Eye (tissue), 1 donor: ENCODE results near the gene GPER1.
"Not testable (repeated sequence)": the region's sequence is repeated elsewhere in the genome, so short reads cannot be mapped to it uniquely, and the experiment has no call there.

Source experiments
- DNase-seq: peaks from one replicate; pipeline ENCODE4 v3.0.0-alpha.2; 2015

GPER1 gene

GRCh38 chr7:1123715-1124114 is 35.8 kb downstream of the GPER1 start:
- DNase-seq: peak; percentile 82

DNA sequence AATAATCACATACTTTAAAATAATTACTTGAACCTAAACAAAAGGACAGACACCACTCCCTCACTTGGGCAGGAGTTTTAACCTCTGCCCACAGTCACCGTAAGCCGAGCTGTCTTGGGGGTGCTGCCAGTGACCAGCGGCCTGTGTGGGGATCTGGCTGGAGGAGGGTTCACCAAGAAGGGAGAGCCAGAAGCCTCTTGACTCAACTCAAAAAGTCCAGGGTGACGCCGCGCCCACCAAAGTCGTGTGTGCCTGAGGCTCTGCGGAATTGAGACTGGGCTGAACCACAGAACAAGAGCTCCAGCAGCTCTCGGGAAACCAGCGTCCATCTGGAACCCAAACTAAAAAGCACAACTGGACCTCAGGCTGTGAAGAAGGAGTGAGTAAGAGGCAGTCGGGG is 36.3 kb downstream of the GPER1 start:
- no peak for DNase-seq

- no peak for DNase-seq
Measured at GRCh38 chr7:1124816-1125602, 37.1 kb downstream of the GPER1 start.

DNA sequence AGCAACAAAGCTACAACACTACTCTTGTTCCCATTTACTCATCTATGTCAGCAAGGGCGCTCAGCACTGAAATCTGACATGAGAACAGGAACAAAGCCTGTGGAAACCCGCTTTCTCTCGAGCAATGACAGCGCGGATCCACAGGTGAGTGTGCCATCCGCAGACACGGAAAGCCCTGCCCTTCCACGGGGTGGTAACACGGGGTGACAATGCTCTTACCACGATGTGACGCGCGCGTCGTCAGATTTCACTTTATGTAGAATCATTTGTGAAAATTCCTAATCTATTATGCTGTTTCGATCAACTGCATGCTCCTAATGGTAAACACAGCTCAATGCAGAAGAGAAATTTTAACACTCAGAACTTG is 37.7 kb downstream of the GPER1 start:
- DNase-seq: no peak

GRCh38 chr7:1127001-1127400 is 39.1 kb downstream of the GPER1 start:
- no peak for DNase-seq

GRCh38 chr7:1129431-1129830 is 41.5 kb downstream of the GPER1 start:
- no peak for DNase-seq

- no peak for DNase-seq
Measured at GRCh38 chr7:1130021-1130990, 42.4 kb downstream of the GPER1 start.

DNA sequence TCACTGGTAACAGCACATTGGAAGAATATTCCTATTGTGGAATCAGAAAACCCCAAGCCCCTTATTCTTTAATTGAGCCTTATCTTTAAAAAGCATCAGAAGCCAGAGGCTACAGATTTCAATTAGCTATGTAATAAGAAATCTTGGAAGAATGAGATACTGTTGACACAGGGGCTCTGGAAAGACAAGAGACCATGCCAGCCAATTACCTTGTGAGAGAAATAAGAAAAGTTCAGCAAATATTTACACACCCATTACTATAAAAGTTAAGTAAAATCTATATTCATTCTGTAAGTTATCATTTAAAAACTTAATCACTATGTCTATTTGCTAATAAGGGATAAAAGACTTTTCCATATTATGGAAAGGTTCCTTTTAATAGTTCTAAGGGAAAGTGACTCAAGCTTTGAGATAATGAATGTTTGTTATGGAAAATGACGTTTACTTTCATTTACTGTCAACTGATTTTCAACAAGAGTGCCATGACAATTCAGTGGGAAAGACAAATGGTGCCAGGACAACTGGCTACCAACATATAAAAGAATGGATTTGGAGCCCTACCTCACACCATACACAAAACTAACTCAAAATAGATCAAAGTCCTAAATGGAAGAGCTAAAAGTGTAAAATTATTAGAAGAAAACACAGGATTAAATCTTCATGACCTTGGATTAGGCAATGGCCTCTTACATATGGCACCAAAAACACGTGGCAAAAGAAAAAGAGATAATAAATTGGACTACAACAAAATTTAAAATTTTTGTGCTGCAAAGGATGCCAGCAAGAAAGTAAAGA is 43.8 kb downstream of the GPER1 start:
- DNase-seq: no peak

DNA sequence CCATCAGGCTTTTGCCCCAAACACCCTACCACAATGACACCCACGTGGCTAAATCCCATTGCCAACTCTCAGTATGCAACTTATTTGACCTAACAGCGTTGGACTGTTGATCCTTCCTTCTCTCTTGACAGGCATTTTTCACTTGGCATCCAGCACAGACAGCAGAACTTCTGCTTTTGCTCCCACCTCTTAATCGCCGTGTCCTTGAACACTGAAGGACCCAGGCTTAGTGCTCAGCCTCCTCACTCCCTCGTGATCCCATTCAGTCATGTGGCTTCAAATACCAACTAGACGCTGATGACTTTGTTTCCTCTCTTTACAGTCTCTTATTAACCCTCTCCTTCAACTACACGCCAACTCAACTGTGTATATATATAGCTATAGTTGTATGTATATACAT is 47.0 kb downstream of the GPER1 start:
- DNase-seq: no peak

GRCh38 chr7:1136841-1137516 is 49.1 kb downstream of the GPER1 start:
- peak; percentile 48 for DNase-seq

- DNase-seq: no peak
Measured at GRCh38 chr7:1137517-1138167, 49.7 kb downstream of the GPER1 start.

GRCh38 chr7:1140476-1141104 is 52.7 kb downstream of the GPER1 start:
- no peak for DNase-seq

DNA sequence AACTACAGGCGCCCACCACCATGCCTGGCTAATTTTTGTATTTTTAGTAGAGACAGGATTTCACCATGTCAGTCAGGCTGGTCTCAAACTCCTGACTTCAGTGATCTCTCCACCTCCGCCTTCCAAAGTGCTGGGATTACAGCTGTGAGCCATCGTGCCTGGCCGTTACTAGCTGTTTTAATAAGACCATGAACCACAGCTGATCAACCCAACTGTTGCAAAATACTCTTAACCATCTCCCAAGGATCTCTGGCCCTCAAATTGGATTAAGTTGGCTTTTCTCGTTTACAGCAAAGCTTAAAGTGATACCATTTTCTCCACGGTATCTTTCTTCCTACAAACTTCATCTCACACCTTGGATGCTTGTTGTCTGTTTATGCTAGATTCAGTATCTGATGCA is 53.7 kb downstream of the GPER1 start:
- no peak for DNase-seq

- no peak for DNase-seq
Measured at GRCh38 chr7:1142051-1142635, 54.2 kb downstream of the GPER1 start.

- not testable (repeated sequence) for DNase-seq
Measured at GRCh38 chr7:1143031-1143430, 55.1 kb downstream of the GPER1 start.
